Activated T-cell treated with anti-CD3 and anti-CD28 coated beads, Interleukin-2, amount 50 U/mL, for 4 hours (primary cell): ENCODE measurements around the gene TBRG4. TPM values are rescaled to one million over a fixed set of nuclear protein-coding genes. Genes with fewer than 3 reads are reported as not detected.

ENCODE experiments used
- ATAC-seq, 2 donors: fragments of 200-7000 bp; cut with Tn5 transposase; one replicate each; pipeline ENCODE4 v1.10.0; 2021
- DNase-seq: peaks from one replicate; pipeline ENCODE4 v3.0.0-alpha.2; 2020
- H3K27me3 Mint-ChIP-seq: one replicate; pipeline ENCODE4 v1.8.0; 2021; ENCODE audit warnings: low read depth, mixed read lengths
- H3K36me3 Mint-ChIP-seq: one replicate; pipeline ENCODE4 v1.8.0; 2022; ENCODE audit warnings: mixed read lengths; ENCODE audit not compliant: insufficient read depth
- H3K4me1 Mint-ChIP-seq: one replicate; pipeline ENCODE4 v1.8.0; 2021; ENCODE audit warnings: low read depth, mixed read lengths
- H3K4me3 Mint-ChIP-seq: one replicate; pipeline ENCODE4 v1.8.0; 2021; ENCODE audit warnings: mild to moderate bottlenecking, moderate library complexity, mixed read lengths
- H3K9me3 Mint-ChIP-seq: one replicate; pipeline ENCODE4 v1.8.0; 2021; ENCODE audit warnings: mixed read lengths
- total RNA-seq, 3 donors: library from RNA; stranded (reverse); gene quantifications; one replicate each; pipeline ENCODE4 v1.2.1, GENCODE V29; 2021

TBRG4 gene
- total RNA-seq, 3 donors from 2014 or later, result 206 to 236 (median 233) TPM

DNA sequence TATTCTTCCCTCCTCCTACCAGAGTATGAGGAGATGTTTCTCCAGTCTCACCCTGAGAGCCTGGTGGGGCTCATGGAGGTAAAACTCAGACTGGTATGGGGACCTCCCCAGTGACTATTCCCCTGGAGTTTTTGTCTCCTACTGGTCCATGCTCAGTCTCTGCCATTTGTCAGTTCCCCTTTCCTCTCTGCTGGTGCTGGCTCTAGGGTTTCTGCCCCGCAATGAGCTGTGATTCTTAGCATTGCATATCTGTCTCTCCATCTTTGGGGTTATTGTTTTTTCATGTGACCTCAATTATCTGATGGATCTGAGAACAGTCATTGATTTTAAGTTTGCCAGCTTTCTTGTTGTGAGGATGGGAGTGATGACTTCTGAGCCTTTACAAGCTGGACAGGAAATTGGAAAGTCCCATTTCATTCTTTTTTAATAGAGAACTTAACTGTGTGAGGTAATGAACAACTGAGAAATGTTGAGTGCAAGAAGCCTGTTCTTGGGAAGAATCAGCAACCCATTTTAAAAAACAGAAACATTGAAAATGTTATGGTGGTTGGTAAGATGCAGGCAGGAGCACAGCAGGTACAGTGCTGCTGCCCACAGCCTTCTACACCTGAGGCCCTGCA lies 49.6 kb downstream of the TBRG4 start:
- Mint-ChIP-seq H3K27me3 (no peaks in the 10 kb centered on the region), H3K4me1 (peaks cover 45% of the 10 kb centered on the region), H3K4me3 (no peak overlapping the region), H3K36me3 (peaks cover 26% of the 10 kb centered on the region), H3K9me3 (no peaks in the 10 kb centered on the region)
- DNase-seq (no peak), ATAC-seq (peak in 1 of 2 donors; percentile 51)

- H3K4me3 Mint-ChIP-seq, result no peak overlapping the region
- H3K9me3 Mint-ChIP-seq, result no peaks in the 10 kb centered on the region
- H3K36me3 Mint-ChIP-seq, result peaks cover 27% of the 10 kb centered on the region
- no peaks in the 10 kb centered on the region for H3K27me3 Mint-ChIP-seq
- ATAC-seq (no peak), DNase-seq (no peak)
- peaks cover 45% of the 10 kb centered on the region for H3K4me1 Mint-ChIP-seq
These were observed 50.1 kb downstream of the TBRG4 start for GRCh38 chr7:45061352-45061751.

- H3K4me1 Mint-ChIP-seq, result peaks cover 52% of the 10 kb centered on the region
- DNase-seq (no peak), ATAC-seq (no peak)
- H3K36me3 Mint-ChIP-seq, result peaks cover 29% of the 10 kb centered on the region
- H3K4me3 Mint-ChIP-seq, result no peak overlapping the region
- no peaks in the 10 kb centered on the region for H3K27me3 Mint-ChIP-seq
- no peaks in the 10 kb centered on the region for H3K9me3 Mint-ChIP-seq
These were observed 51.2 kb downstream of the TBRG4 start for GRCh38 chr7:45060295-45060694.

DNA sequence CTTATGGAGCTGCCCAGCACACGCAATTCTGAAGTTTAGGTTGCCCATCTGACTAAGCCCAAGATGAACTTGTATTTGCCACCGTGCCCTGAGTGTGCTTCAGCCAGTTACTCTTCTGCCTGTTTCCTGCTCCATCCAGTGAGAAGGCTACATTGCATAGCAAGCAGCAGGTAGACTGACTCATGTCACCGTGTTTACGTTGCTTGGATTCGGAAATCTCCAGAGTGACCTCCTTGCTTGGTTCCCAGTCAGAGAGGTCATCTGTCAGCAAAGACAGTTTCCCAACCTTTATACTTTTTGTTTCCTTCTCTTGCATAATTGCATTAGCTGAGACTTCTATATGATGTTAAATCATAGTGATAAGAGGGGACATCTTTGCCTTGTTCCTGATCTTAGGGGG lies 53.6 kb downstream of the TBRG4 start:
- no peaks in the 10 kb centered on the region for H3K9me3 Mint-ChIP-seq
- no peaks in the 10 kb centered on the region for H3K27me3 Mint-ChIP-seq
- peaks cover 73% of the 10 kb centered on the region for H3K4me1 Mint-ChIP-seq
- no peak overlapping the region for H3K4me3 Mint-ChIP-seq
- DNase-seq (no peak), ATAC-seq (no peak)
- peaks cover 33% of the 10 kb centered on the region for H3K36me3 Mint-ChIP-seq

GRCh38 chr7:45055594-45056219 lies 55.8 kb downstream of the TBRG4 start:
- Mint-ChIP-seq H3K27me3 (no peaks in the 10 kb centered on the region), H3K36me3 (peaks cover 27% of the 10 kb centered on the region), H3K9me3 (no peaks in the 10 kb centered on the region), H3K4me1 (peaks cover 62% of the 10 kb centered on the region), H3K4me3 (no peak overlapping the region)
- DNase-seq, result no peak
- peak; percentile 27 to 56 for ATAC-seq

GRCh38 chr7:45055016-45055415 lies 56.5 kb downstream of the TBRG4 start:
- H3K4me1 Mint-ChIP-seq, result peaks cover 57% of the 10 kb centered on the region

GRCh38 chr7:45054442-45054841 lies 57.1 kb downstream of the TBRG4 start:
- Mint-ChIP-seq H3K36me3 (peaks cover 31% of the 10 kb centered on the region), H3K27me3 (no peaks in the 10 kb centered on the region), H3K4me3 (no peak overlapping the region), H3K4me1 (peaks cover 55% of the 10 kb centered on the region), H3K9me3 (no peaks in the 10 kb centered on the region)
- DNase-seq (no peak), ATAC-seq (no peak)

More at GRCh38 chr7:45055016-45055415, 56.5 kb downstream of the TBRG4 start:
- no peak overlapping the region for H3K4me3 Mint-ChIP-seq
- ATAC-seq, result no peak
- H3K9me3 Mint-ChIP-seq, result no peaks in the 10 kb centered on the region
- H3K36me3 Mint-ChIP-seq, result peaks cover 31% of the 10 kb centered on the region
- no peak for DNase-seq
- no peaks in the 10 kb centered on the region for H3K27me3 Mint-ChIP-seq

GRCh38 chr7:45053941-45054340 lies 57.6 kb downstream of the TBRG4 start:
- no peak overlapping the region for H3K4me3 Mint-ChIP-seq
- peaks cover 31% of the 10 kb centered on the region for H3K36me3 Mint-ChIP-seq
- ATAC-seq (no peak), DNase-seq (no peak)
- H3K27me3 Mint-ChIP-seq, result no peaks in the 10 kb centered on the region
- peaks cover 57% of the 10 kb centered on the region for H3K4me1 Mint-ChIP-seq
- H3K9me3 Mint-ChIP-seq, result no peaks in the 10 kb centered on the region

DNA sequence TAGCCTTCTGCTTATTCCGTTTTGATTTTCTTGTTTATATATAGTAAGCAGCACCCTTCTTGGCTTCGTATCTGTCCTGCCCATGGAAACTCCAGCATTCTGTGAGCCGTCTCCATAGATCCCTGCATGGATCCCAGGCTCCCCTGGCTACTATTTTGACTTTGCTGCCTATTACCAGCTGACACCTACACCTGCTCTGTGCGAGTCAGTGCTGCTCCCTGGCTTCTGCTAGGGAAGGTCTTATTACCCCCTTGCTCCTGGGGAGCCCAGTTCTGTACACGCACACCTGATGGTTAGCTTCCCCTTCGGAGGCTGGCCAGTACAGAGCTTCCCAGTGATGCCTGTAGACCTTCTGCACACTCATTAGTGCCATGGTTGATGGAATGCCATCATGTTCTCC lies 58.1 kb downstream of the TBRG4 start:
- peaks cover 60% of the 10 kb centered on the region for H3K4me1 Mint-ChIP-seq
- H3K9me3 Mint-ChIP-seq, result no peaks in the 10 kb centered on the region
- DNase-seq (no peak), ATAC-seq (no peak)
- H3K27me3 Mint-ChIP-seq, result no peaks in the 10 kb centered on the region
- H3K36me3 Mint-ChIP-seq, result peaks cover 29% of the 10 kb centered on the region
- no peak overlapping the region for H3K4me3 Mint-ChIP-seq

DNA sequence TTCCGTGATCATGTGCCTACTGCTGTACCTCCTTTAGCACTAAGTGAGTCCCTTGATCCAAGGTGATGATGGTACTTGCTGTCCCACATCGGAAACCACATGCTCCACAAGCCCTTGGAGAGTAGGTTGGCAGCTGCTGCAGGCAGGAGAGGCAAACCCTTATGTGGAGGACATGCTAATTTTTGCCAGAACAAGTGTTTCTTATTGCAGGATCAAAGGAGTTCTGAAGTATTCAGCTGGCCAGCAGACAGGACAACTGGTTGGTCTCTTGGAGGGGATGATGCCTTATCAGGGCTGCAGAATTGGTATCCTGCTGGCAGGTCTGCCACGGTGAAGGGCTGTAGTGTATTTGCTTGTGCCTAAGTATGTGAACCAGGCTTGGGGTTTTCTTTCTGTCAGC lies 59.5 kb downstream of the TBRG4 start:
- Mint-ChIP-seq H3K36me3 (peaks cover 28% of the 10 kb centered on the region), H3K9me3 (no peaks in the 10 kb centered on the region), H3K4me1 (peaks cover 56% of the 10 kb centered on the region), H3K4me3 (no peak overlapping the region), H3K27me3 (no peaks in the 10 kb centered on the region)
- DNase-seq, result no peak
- no peak for ATAC-seq

GRCh38 chr7:45050198-45050597 lies 61.3 kb downstream of the TBRG4 start:
- no peaks in the 10 kb centered on the region for H3K27me3 Mint-ChIP-seq
- no peaks in the 10 kb centered on the region for H3K9me3 Mint-ChIP-seq
- ATAC-seq (no peak), DNase-seq (no peak)
- H3K4me1 Mint-ChIP-seq, result peaks cover 49% of the 10 kb centered on the region
- peaks cover 28% of the 10 kb centered on the region for H3K36me3 Mint-ChIP-seq
- H3K4me3 Mint-ChIP-seq, result no peak overlapping the region

Other genes starting within 250 kb of the TBRG4 start
- gene PURB, start 226.2 kb downstream of the TBRG4 start, total RNA-seq, result 10 to 100 TPM; 28.9 to 34.4 (median 30.6) TPM
- 100 to 1,000 TPM; 120 to 205 (median 143) TPM for gene MYO1G, start 132.7 kb downstream of the TBRG4 start, total RNA-seq
- gene CCM2, start 111.5 kb downstream of the TBRG4 start, total RNA-seq, result 10 to 100 TPM; 35.9 to 38.2 (median 36.6) TPM
- gene NACAD, start 22.7 kb downstream of the TBRG4 start, total RNA-seq, result under 1 TPM; 0.14 to 0.66 (median 0.37) TPM
- gene RAMP3, start 46.1 kb upstream of the TBRG4 start, total RNA-seq, result not detected